H1 (cell line): ENCODE measurements around the gene FAM83C. TPM values are rescaled to one million over a fixed set of nuclear protein-coding genes. Genes with fewer than 3 reads are reported as not detected.

Source experiments
- CTCF ChIA-PET: fragments of 300-600 bp; sonication (Branson Sonifier 250); formaldehyde crosslinking; loops from one replicate; lab custom pipeline; 2021; ENCODE audit not compliant: partially characterized antibody; lab: Charles Lee
- POLR2A ChIA-PET: fragments of 300-600 bp; sonication (Branson Sonifier 250); formaldehyde crosslinking; loops from one replicate; lab custom pipeline; 2021; ENCODE audit warnings: inconsistent platforms; ENCODE audit not compliant: partially characterized antibody; lab: Charles Lee
- DNase-seq, 2 experiments: peaks; one replicate each; pipeline versions ENCODE4 v3.0.0 to v3.0.0-alpha.2; 2010 to 2022; ENCODE audit warnings: low spot score in 2 of 2, low read depth in 1 of 2, mixed read lengths in 1 of 2
- FAIRE-seq: peaks from 2 replicates; lab custom pipeline; 2011; peaks lifted over from hg19 to GRCh38; lab: Jason Lieb, UNC
- H2AFZ ChIP-seq: 2 replicates; pipeline ENCODE4 v1.8.1; 2012; ENCODE audit warnings: low read length, inconsistent platforms
- H2AK5ac ChIP-seq: 2 replicates; pipeline ENCODE4 v1.6.1; 2013; ENCODE audit warnings: low read depth, low read length
- H2BK120ac ChIP-seq: replicated peaks from 2 replicates; pipeline ENCODE3; 2013; ENCODE audit warnings: low read depth, low read length, inconsistent platforms
- H2BK12ac ChIP-seq: 2 replicates; pipeline ENCODE4 v1.6.1; 2013; ENCODE audit warnings: low read depth, low read length
- H2BK15ac ChIP-seq: 2 replicates; pipeline ENCODE4 v1.6.1; 2013; ENCODE audit warnings: low read length
- H2BK20ac ChIP-seq: 2 replicates; pipeline ENCODE4 v1.6.1; 2013; ENCODE audit warnings: low read length
- H2BK5ac ChIP-seq: 2 replicates; pipeline ENCODE4 v1.6.1; 2013; ENCODE audit warnings: low read depth, low read length
- H3K14ac ChIP-seq: 2 replicates; pipeline ENCODE4 v1.6.1; 2013; ENCODE audit warnings: inconsistent platforms; ENCODE audit not compliant: insufficient read length
- H3K18ac ChIP-seq: 2 replicates; pipeline ENCODE4 v1.6.1; 2013; ENCODE audit warnings: low read length; ENCODE audit errors: extremely low read depth
- H3K23ac ChIP-seq: 2 replicates; pipeline ENCODE4 v1.6.1; 2013; ENCODE audit warnings: inconsistent platforms; ENCODE audit not compliant: insufficient read length
- H3K23me2 ChIP-seq: 2 replicates; pipeline ENCODE4 v1.6.1; 2013; ENCODE audit warnings: low read depth, low read length
- H3K27ac ChIP-seq: 2 replicates; pipeline ENCODE4 v1.6.1; 2011; ENCODE audit warnings: low read depth, low read length, inconsistent platforms
- H3K27me3 ChIP-seq, 4 experiments: replicated peaks in 1 of 4; 1 replicate in 1 of 4; 2 replicates in 3 of 4; pipeline versions ENCODE4 v1.6.1 to v1.8.1; 2011 to 2013; ENCODE audit warnings: low read length in 3 of 4, mild to moderate bottlenecking in 3 of 4, inconsistent platforms in 2 of 4, mixed read lengths in 2 of 4, moderate library complexity in 1 of 4; ENCODE audit not compliant: control insufficient read depth in 3 of 4, insufficient read depth in 3 of 4; ENCODE audit errors: extremely low read depth in 1 of 4
- H3K36me3 ChIP-seq, 4 experiments: 2 replicates each; pipeline versions ENCODE4 v1.6.1 to v1.8.1; 2011 to 2013; ENCODE audit warnings: mild to moderate bottlenecking in 4 of 4, low read length in 3 of 4, moderate library complexity in 2 of 4, control low read depth in 1 of 4, inconsistent platforms in 1 of 4; ENCODE audit not compliant: insufficient read depth in 4 of 4, control insufficient read depth in 2 of 4
- H3K4ac ChIP-seq: replicated peaks from 2 replicates; pipeline ENCODE3; 2013; ENCODE audit warnings: low read length, low read depth, mixed read lengths, inconsistent platforms; ENCODE audit not compliant: insufficient read length
- H3K4me1 ChIP-seq, 4 experiments: replicated peaks in 1 of 4; 1 replicate in 1 of 4; 2 replicates in 3 of 4; pipeline versions ENCODE4 v1.6.1 to v1.8.1; 2011 to 2013; ENCODE audit warnings: low read length in 3 of 4, inconsistent platforms in 2 of 4, mixed read lengths in 1 of 4; ENCODE audit not compliant: insufficient read depth in 4 of 4, control insufficient read depth in 3 of 4
- H3K4me2 ChIP-seq, 2 experiments: 2 replicates each; pipeline versions ENCODE4 v1.6.1 to v1.8.1; 2011 to 2013; ENCODE audit warnings: low read depth in 2 of 2, low read length in 2 of 2, control low read depth in 1 of 2, inconsistent platforms in 1 of 2, mild to moderate bottlenecking in 1 of 2; ENCODE audit not compliant: insufficient read depth in 1 of 2
- H3K4me3 ChIP-seq, 4 experiments: fragments of 200-600, 300-600 bp in 1 of 4; sonication (generic), shearing (Covaris generic), sonication (Bioruptor Twin) in 1 of 4; 2 replicates each; pipeline versions ENCODE4 v1.5.1 to v1.8.1; 2011 to 2016; ENCODE audit warnings: low read length in 4 of 4, low read depth in 3 of 4, control low read depth in 2 of 4, inconsistent platforms in 2 of 4, mild to moderate bottlenecking in 2 of 4, mixed read lengths in 1 of 4, moderate library complexity in 1 of 4; ENCODE audit not compliant: insufficient read depth in 2 of 4; ENCODE audit errors: extremely low read depth in 1 of 4
- H3K56ac ChIP-seq: replicated peaks from 2 replicates; pipeline ENCODE3; 2013; ENCODE audit warnings: low read depth, mild to moderate bottlenecking, mixed read lengths, low read length, inconsistent platforms; ENCODE audit not compliant: insufficient read length
- H3K79me1 ChIP-seq: 2 replicates; pipeline ENCODE4 v1.6.1; 2013; ENCODE audit warnings: low read depth, low read length, control low read depth
- H3K79me2 ChIP-seq, 2 experiments: 2 replicates each; pipeline versions ENCODE4 v1.6.1 to v1.8.1; 2012 to 2013; ENCODE audit warnings: low read length in 2 of 2, mild to moderate bottlenecking in 2 of 2, inconsistent platforms in 1 of 2; ENCODE audit not compliant: insufficient read depth in 2 of 2, control insufficient read depth in 1 of 2
- H3K9ac ChIP-seq, 4 experiments: replicated peaks in 1 of 4; 1 replicate in 1 of 4; 2 replicates in 3 of 4; pipeline versions ENCODE4 v1.6.1 to v1.8.1; 2011 to 2013; ENCODE audit warnings: low read depth in 3 of 4, low read length in 3 of 4, control low read depth in 2 of 4, mild to moderate bottlenecking in 2 of 4, moderate library complexity in 2 of 4, inconsistent platforms in 1 of 4; ENCODE audit errors: extremely low read depth in 1 of 4
- H3K9me3 ChIP-seq, 2 experiments: 2 replicates each; pipeline versions ENCODE4 v1.6.1 to v1.8.1; 2012 to 2013; ENCODE audit warnings: mild to moderate bottlenecking in 2 of 2, moderate library complexity in 2 of 2, control low read depth in 1 of 2, inconsistent platforms in 1 of 2, low read depth in 1 of 2, low read length in 1 of 2, mixed read lengths in 1 of 2; ENCODE audit not compliant: insufficient read depth in 2 of 2
- H4K20me1 ChIP-seq, 2 experiments: replicated peaks in 1 of 2; 2 replicates each; pipeline versions ENCODE3 to v1.8.1; 2011 to 2013; ENCODE audit warnings: inconsistent platforms in 2 of 2, low read length in 2 of 2, mild to moderate bottlenecking in 1 of 2; ENCODE audit not compliant: insufficient read depth in 2 of 2, control insufficient read depth in 1 of 2
- H4K5ac ChIP-seq: 2 replicates; pipeline ENCODE4 v1.6.1; 2013; ENCODE audit warnings: low read length, low read depth, mixed read lengths, inconsistent platforms; ENCODE audit not compliant: insufficient read length
- H4K8ac ChIP-seq: 2 replicates; pipeline ENCODE4 v1.8.0; 2013; ENCODE audit warnings: mild to moderate bottlenecking, moderate library complexity, low read length, inconsistent platforms; ENCODE audit not compliant: insufficient read depth; ENCODE audit errors: extremely low read depth
- H4K91ac ChIP-seq: replicated peaks from 2 replicates; pipeline ENCODE3; 2013; ENCODE audit warnings: low read length, mixed read lengths, inconsistent platforms; ENCODE audit not compliant: insufficient read length
- ASH2L ChIP-seq: fragments of 200-600, 300-600 bp; sonication (generic); IDR thresholded peaks from one replicate; pipeline ENCODE4 v1.7.1; 2017; ENCODE audit warnings: low read length
- ATF2 ChIP-seq: IDR thresholded peaks from 2 replicates; pipeline ENCODE4 v1.6.1; 2012; ENCODE audit warnings: low read length, inconsistent platforms
- BACH1 ChIP-seq: IDR thresholded peaks from 2 replicates; pipeline ENCODE4 v1.6.1; 2012; ENCODE audit warnings: low read length, improper control_type of control experiment
- CBX8 ChIP-seq: fragments of 300-800, 300-1000 bp; sonication (generic); IDR thresholded peaks from 2 replicates; pipeline ENCODE4 v1.7.1; 2016; ENCODE audit warnings: low read depth, low read length, borderline replicate concordance
- KDM1A ChIP-seq: fragments of 200-600, 300-600 bp; sonication (generic); IDR thresholded peaks from 2 replicates; pipeline ENCODE4 v1.7.1; 2016; ENCODE audit warnings: mild to moderate bottlenecking, low read length, borderline replicate concordance
- POLR2AphosphoS5 ChIP-seq: IDR thresholded peaks from 2 replicates; pipeline ENCODE4 v1.6.1; 2011; ENCODE audit warnings: low read depth, low read length
- SIRT6 ChIP-seq: IDR thresholded peaks from one replicate; pipeline ENCODE4 v1.7.1; 2012; ENCODE audit warnings: low read length, inconsistent platforms
- WGBS, 2 experiments: shearing (Covaris generic) in 1 of 2; methylation state at CpG; one replicate each; pipeline versions ENCODE4 v1.1.6 to v1.1.7; 2013 to 2015; ENCODE audit warnings: low lambda C conversion rate in 2 of 2, mixed read lengths in 2 of 2, inconsistent platforms in 1 of 2, low coverage in 1 of 2, missing lambda C conversion rate in 1 of 2; ENCODE audit not compliant: insufficient replicate concordance in 2 of 2, insufficient coverage in 1 of 2, insufficient read length in 1 of 2; ENCODE audit errors: extremely low coverage in 1 of 2, missing lambda C conversion rate in 1 of 2; 5-methylcytosine and 5-hydroxymethylcytosine counted together
- polyA plus RNA-seq, 7 experiments: library from polyadenylated mRNA; depleted of rRNA in 3 of 7; stranded (reverse) in 5 of 7; unstranded in 2 of 7; fragments of >200 nt in 5 of 7; fragments of 200-250 nt in 2 of 7; gene quantifications; 1 replicate in 5 of 7; 2 replicates in 1 of 7; 4 replicates in 1 of 7; pipeline versions ENCODE4 v1.2.1 to v1.2.3, GENCODE V29; 2011 to 2013; ENCODE audit warnings: missing spikeins in 2 of 7, mixed read lengths in 2 of 7
- total RNA-seq: library from RNA; stranded (reverse); fragmentation: NEBNext Ultra II Directional; extraction: Animal tissue kit (Norgen Biotek cat#: 25700); gene quantifications from 2 replicates; pipeline ENCODE4 v1.2.1, GENCODE V29; 2021
- TF ChIP-seq, protein P1 (sequence below): IDR thresholded peaks from 2 replicates; pipeline ENCODE4 v1.6.1; 2012; ENCODE audit warnings: inconsistent platforms
- TF ChIP-seq, protein P2 (sequence below): IDR thresholded peaks from 2 replicates; pipeline ENCODE4 v1.6.1; 2011; ENCODE audit warnings: low read depth, mild to moderate bottlenecking, low read length; ENCODE audit not compliant: insufficient read depth

The FAM83C gene
- total and polyA plus RNA-seq, 2 of the 8 experiments (the other 6 are each of a cell fraction or from before 2014, with no cell fraction given): not detected

GRCh38 chr20:35305682-35306556 is 13.7 kb upstream of the FAM83C start:
- POLR2A ChIA-PET: interaction anchor here (0.7 to 1.8 kb wide), 7 partner anchors 22 to 149 kb away, joined by 3 to 5 read pairs (median 3); partner anchors contain the start of gene EIF6
- 92% methylated on average over 12 of the region's 12 CpGs; no CpG with 5 or more reads in 1 of the 2 experiments for WGBS, 2 experiments
- Histone ChIP-seq H2BK5ac (no peak overlapping the region), H3K23ac (no peak overlapping the region), H3K36me3 (no peaks in the 10 kb centered on the region), H3K9me3 (no peaks in the 10 kb centered on the region), H3K4me2 (no peak overlapping the region), H3K4me3 (no peak overlapping the region), H4K5ac (no peak overlapping the region), H3K23me2 (no peaks in the 10 kb centered on the region), H4K91ac (no peak overlapping the region), H2BK15ac (no peak overlapping the region), H2AFZ (no peak overlapping the region), H3K27ac (no peak overlapping the region), H3K27me3 (no peaks in the 10 kb centered on the region), H2BK120ac (no peak overlapping the region), H3K79me2 (no peaks in the 10 kb centered on the region), H2BK12ac (no peak overlapping the region; the same call in 1 of the 2 replicates), H2BK20ac (no peak overlapping the region), H3K9ac (no peak overlapping the region), H4K20me1 (no peaks in the 10 kb centered on the region), H2AK5ac (no peak overlapping the region; the same call in 1 of the 2 replicates), H3K14ac (no peak overlapping the region), H4K8ac (no peak overlapping the region), H3K56ac (no peak overlapping the region), H3K4me1 (peaks cover 0 to 4% (median 2%) of the 10 kb centered on the region in 4 experiments; a peak in 2 of 7 replicates), H3K4ac (no peak overlapping the region), H3K18ac (no peak overlapping the region), H3K79me1 (no peaks in the 10 kb centered on the region)
- CTCF ChIA-PET: interaction anchor here (0.5 to 13.8 kb wide), 25 partner anchors 12 to 348 kb away, joined by 3 to 141 read pairs (median 5); partner anchors contain the start of genes EDEM2, EIF6, FAM83C and MMP24OS
- DNase-seq (no peak), FAIRE-seq (no peak)
- TF ChIP-seq ASH2L (no peak), SIRT6 (no peak), ATF2 (no peak), BACH1 (no peak), KDM1A (no peak), CBX8 (no peak), POLR2AphosphoS5 (no peak)
- TF ChIP-seq, protein P1, sequence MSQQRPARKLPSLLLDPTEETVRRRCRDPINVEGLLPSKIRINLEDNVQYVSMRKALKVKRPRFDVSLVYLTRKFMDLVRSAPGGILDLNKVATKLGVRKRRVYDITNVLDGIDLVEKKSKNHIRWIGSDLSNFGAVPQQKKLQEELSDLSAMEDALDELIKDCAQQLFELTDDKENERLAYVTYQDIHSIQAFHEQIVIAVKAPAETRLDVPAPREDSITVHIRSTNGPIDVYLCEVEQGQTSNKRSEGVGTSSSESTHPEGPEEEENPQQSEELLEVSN: no peak
- TF ChIP-seq, protein P2, sequence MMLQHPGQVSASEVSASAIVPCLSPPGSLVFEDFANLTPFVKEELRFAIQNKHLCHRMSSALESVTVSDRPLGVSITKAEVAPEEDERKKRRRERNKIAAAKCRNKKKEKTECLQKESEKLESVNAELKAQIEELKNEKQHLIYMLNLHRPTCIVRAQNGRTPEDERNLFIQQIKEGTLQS: no peak
